ENCODE measurements around the gene SNX22.

The SNX22 gene

GRCh38 chr15:64122936-64123351 is 28.6 kb upstream of the SNX22 start:
- H3K4me3 ChIP-seq (replicated peaks; ENCODE audit: insufficient read depth, low read length), result no peak overlapping the region
- DNase-seq (ENCODE audit: low read depth in 1 of 2, low spot score in 1 of 2), result no peak
- TF ChIP-seq, protein P1, sequence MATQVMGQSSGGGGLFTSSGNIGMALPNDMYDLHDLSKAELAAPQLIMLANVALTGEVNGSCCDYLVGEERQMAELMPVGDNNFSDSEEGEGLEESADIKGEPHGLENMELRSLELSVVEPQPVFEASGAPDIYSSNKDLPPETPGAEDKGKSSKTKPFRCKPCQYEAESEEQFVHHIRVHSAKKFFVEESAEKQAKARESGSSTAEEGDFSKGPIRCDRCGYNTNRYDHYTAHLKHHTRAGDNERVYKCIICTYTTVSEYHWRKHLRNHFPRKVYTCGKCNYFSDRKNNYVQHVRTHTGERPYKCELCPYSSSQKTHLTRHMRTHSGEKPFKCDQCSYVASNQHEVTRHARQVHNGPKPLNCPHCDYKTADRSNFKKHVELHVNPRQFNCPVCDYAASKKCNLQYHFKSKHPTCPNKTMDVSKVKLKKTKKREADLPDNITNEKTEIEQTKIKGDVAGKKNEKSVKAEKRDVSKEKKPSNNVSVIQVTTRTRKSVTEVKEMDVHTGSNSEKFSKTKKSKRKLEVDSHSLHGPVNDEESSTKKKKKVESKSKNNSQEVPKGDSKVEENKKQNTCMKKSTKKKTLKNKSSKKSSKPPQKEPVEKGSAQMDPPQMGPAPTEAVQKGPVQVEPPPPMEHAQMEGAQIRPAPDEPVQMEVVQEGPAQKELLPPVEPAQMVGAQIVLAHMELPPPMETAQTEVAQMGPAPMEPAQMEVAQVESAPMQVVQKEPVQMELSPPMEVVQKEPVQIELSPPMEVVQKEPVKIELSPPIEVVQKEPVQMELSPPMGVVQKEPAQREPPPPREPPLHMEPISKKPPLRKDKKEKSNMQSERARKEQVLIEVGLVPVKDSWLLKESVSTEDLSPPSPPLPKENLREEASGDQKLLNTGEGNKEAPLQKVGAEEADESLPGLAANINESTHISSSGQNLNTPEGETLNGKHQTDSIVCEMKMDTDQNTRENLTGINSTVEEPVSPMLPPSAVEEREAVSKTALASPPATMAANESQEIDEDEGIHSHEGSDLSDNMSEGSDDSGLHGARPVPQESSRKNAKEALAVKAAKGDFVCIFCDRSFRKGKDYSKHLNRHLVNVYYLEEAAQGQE (IDR thresholded peaks at IDR 0.05; ENCODE audit: insufficient replicate concordance, low read depth), result no peak
- TF ChIP-seq POLR2AphosphoS5 (IDR thresholded peaks at IDR 0.05; ENCODE audit: low read depth) (no peak), SPI1 (IDR thresholded peaks at IDR 0.05; ENCODE audit: borderline replicate concordance, low read depth) (no peak), GABPA (IDR thresholded peaks at IDR 0.05; ENCODE audit: low read depth) (no peak)
- TF ChIP-seq, protein P2, sequence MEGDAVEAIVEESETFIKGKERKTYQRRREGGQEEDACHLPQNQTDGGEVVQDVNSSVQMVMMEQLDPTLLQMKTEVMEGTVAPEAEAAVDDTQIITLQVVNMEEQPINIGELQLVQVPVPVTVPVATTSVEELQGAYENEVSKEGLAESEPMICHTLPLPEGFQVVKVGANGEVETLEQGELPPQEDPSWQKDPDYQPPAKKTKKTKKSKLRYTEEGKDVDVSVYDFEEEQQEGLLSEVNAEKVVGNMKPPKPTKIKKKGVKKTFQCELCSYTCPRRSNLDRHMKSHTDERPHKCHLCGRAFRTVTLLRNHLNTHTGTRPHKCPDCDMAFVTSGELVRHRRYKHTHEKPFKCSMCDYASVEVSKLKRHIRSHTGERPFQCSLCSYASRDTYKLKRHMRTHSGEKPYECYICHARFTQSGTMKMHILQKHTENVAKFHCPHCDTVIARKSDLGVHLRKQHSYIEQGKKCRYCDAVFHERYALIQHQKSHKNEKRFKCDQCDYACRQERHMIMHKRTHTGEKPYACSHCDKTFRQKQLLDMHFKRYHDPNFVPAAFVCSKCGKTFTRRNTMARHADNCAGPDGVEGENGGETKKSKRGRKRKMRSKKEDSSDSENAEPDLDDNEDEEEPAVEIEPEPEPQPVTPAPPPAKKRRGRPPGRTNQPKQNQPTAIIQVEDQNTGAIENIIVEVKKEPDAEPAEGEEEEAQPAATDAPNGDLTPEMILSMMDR (IDR thresholded peaks at IDR 0.05; ENCODE audit: insufficient read depth, low read length), result no peak
- H3K27me3 ChIP-seq (ENCODE audit: insufficient read depth, poor library complexity, severe bottlenecking), result no peaks in the 10 kb centered on the region
- no peak overlapping the region for H3K27ac ChIP-seq (replicated peaks)

GRCh38 chr15:64125978-64126377 is 25.6 kb upstream of the SNX22 start:
- Histone ChIP-seq H3K27me3 (ENCODE audit: insufficient read depth, poor library complexity, severe bottlenecking) (no peaks in the 10 kb centered on the region), H3K27ac (replicated peaks) (no peak overlapping the region), H3K4me3 (replicated peaks; ENCODE audit: insufficient read depth, low read length) (no peak overlapping the region)
- TF ChIP-seq, protein P1 (IDR thresholded peaks at IDR 0.05; ENCODE audit: insufficient replicate concordance, low read depth), result no peak
- TF ChIP-seq SPI1 (IDR thresholded peaks at IDR 0.05; ENCODE audit: borderline replicate concordance, low read depth) (no peak), GABPA (IDR thresholded peaks at IDR 0.05; ENCODE audit: low read depth) (no peak), POLR2AphosphoS5 (IDR thresholded peaks at IDR 0.05; ENCODE audit: low read depth) (no peak)
- TF ChIP-seq, protein P2 (IDR thresholded peaks at IDR 0.05; ENCODE audit: insufficient read depth, low read length), result no peak
- no peak for DNase-seq (ENCODE audit: low read depth in 1 of 2, low spot score in 1 of 2)

DNA sequence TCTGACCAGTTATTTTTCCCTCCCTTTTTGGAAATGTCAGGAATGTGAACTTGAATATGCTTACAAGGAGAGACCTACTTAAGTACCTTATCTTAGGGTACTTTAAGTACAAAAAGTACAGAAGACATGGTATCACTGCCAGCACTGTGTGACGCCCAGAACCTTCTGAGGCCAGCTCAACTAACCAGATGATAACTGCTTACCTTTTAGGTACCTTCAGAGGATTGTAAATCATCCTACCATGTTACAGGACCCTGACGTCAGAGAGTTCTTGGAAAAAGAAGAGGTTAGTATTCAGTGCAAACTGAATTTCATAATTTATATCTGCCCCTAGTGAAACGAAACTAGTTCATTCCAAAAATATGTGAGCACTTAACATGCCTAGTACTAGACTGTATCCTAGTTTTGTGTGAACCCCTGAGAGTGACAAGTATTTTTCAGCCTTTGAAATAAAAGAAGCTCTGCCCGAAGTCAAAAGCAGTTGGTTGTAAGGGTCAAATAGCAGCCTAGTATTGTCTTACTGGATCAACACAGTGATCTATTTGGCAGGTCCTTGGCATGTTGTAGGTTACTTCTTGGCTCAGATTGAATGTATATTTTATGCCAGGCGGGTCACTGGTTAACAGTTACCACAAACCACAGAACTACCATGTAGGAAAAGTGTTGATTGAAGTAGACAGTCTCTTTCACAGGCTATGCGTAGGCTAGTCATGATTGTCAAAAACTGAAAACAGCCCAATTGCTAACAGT is 23.8 kb upstream of the SNX22 start:
- no peak for DNase-seq (ENCODE audit: low read depth in 1 of 2, low spot score in 1 of 2)
- no peaks in the 10 kb centered on the region for H3K27me3 ChIP-seq (ENCODE audit: insufficient read depth, poor library complexity, severe bottlenecking)
- H3K4me3 ChIP-seq (replicated peaks; ENCODE audit: insufficient read depth, low read length), result no peak overlapping the region
- H3K27ac ChIP-seq (replicated peaks), result no peak overlapping the region
- no peak for TF ChIP-seq POLR2AphosphoS5 (IDR thresholded peaks at IDR 0.05; ENCODE audit: low read depth)
- no peak for TF ChIP-seq GABPA (IDR thresholded peaks at IDR 0.05; ENCODE audit: low read depth)
- TF ChIP-seq, protein P1 (IDR thresholded peaks at IDR 0.05; ENCODE audit: insufficient replicate concordance, low read depth), result no peak
- TF ChIP-seq, protein P2 (IDR thresholded peaks at IDR 0.05; ENCODE audit: insufficient read depth, low read length), result no peak
- no peak for TF ChIP-seq SPI1 (IDR thresholded peaks at IDR 0.05; ENCODE audit: borderline replicate concordance, low read depth)
